K562 (cell line): ENCODE data around the gene DYSF. TPM values are rescaled to one million over a fixed set of nuclear protein-coding genes. Genes with fewer than 3 reads are reported as not detected.

Experiments used
- BRD9 ChIP-seq: fragments of 450-650 bp; IDR thresholded peaks from 2 replicates; pipeline ENCODE4 v1.6.1; 2018; ENCODE audit warnings: low read depth; ENCODE audit not compliant: partially characterized antibody
- CBX5 ChIP-seq: IDR thresholded peaks from 2 replicates; pipeline ENCODE4 v1.6.1; 2014; ENCODE audit warnings: low read depth, borderline replicate concordance
- CREBBP ChIP-seq: IDR thresholded peaks from one replicate; pipeline ENCODE4 v1.6.1; 2012; ENCODE audit warnings: low read depth, mild to moderate bottlenecking, control low read depth, inconsistent platforms, low read length
- GABPB1 ChIP-seq: sonication (generic); formaldehyde crosslinking; IDR thresholded peaks from 2 replicates; pipeline ENCODE4 v1.8.0; 2022; ENCODE audit warnings: mild to moderate bottlenecking, missing genetic modification reagents
- HMG20A ChIP-seq: fragments of 450-650 bp; formaldehyde crosslinking; conservative IDR thresholded peaks from 2 replicates; pipeline ENCODE4 v1.4.0; 2020; ENCODE audit warnings: mild to moderate bottlenecking, mixed read lengths
- HNRNPUL1 ChIP-seq: fragments of 200-400 bp; formaldehyde crosslinking; IDR thresholded peaks from 2 replicates; pipeline ENCODE4 v1.6.1; 2017; ENCODE audit warnings: low read length
- PURB ChIP-seq: sonication (generic); formaldehyde crosslinking; IDR thresholded peaks from 2 replicates; pipeline ENCODE4 v1.9.0; 2021; ENCODE audit warnings: low read depth, mild to moderate bottlenecking, missing genetic modification reagents
- SNAPC5 ChIP-seq: fragments of 250-450 bp; sonication (Bioruptor Pico); IDR thresholded peaks from 2 replicates; pipeline ENCODE4 v1.8.0; 2021; ENCODE audit warnings: moderate library complexity, mild to moderate bottlenecking, inconsistent platforms
- ZHX1 ChIP-seq: fragments of 150-350 bp; conservative IDR thresholded peaks from 2 replicates; pipeline ENCODE4 v1.6.1; 2014; ENCODE audit warnings: low read length
- ZNF780A ChIP-seq: fragments of 250-450 bp; sonication (Bioruptor Pico); IDR thresholded peaks from 2 replicates; pipeline ENCODE4 v1.5.0; 2021; ENCODE audit warnings: mild to moderate bottlenecking
- polyA plus RNA-seq, 8 experiments: library from polyadenylated mRNA; depleted of rRNA in 4 of 8; stranded (reverse) in 5 of 8; unstranded in 3 of 8; fragments of >200 nt; fragmentation: Nextera tagmentation in 2 of 8; fragmentation: Illumina TruSeq in 1 of 8; extraction: Ambion mirVana in 2 of 8; extraction: Trizol in 1 of 8; gene quantifications; 2 replicates each; pipeline versions ENCODE4 v1.2.1 to v1.2.3, GENCODE V29; 2011 to 2014; ENCODE audit warnings: inconsistent platforms in 1 of 8, missing spikeins in 1 of 8
- total RNA-seq, 7 experiments: library from RNA; depleted of rRNA in 6 of 7; stranded (reverse); fragments of >200 nt in 6 of 7; fragmentation: Illumina TruSeq in 2 of 7; extraction: Trizol in 2 of 7; gene quantifications; 2 replicates each; pipeline versions ENCODE4 v1.2.1 to v1.2.3, GENCODE V29; 2011 to 2021; ENCODE audit warnings: low replicate concordance in 1 of 7

DYSF gene
- total and polyA plus RNA-seq, 9 of the 15 experiments (the other 6 are each of a cell fraction or from before 2014, with no cell fraction given), result 0.01 to 0.80 (median 0.29) TPM

- TF ChIP-seq CREBBP, result no peak
- TF ChIP-seq PURB (CRISPR knock-in tag), result no peak
- no peak for TF ChIP-seq CBX5
- TF ChIP-seq ZNF780A (CRISPR knock-in tag), result no peak
- no peak for TF ChIP-seq HMG20A (CRISPR knock-in tag)
- TF ChIP-seq HNRNPUL1, result no peak
- TF ChIP-seq ZHX1, result no peak
- TF ChIP-seq BRD9, result no peak
- TF ChIP-seq GABPB1 (CRISPR knock-in tag), result no peak
- no peak for TF ChIP-seq SNAPC5 (CRISPR knock-in tag)
These were observed 99.0 kb downstream of the DYSF start (continued) for GRCh38 chr2:71552356-71552755.
